GM23248 (cell line): ENCODE data around the gene MAPKAPK5.

Source experiments
- EZH2 ChIP-seq: fragments of 200-600 bp; sonication (generic); IDR thresholded peaks from 2 replicates; pipeline ENCODE4 v1.6.1; 2018; ENCODE audit warnings: antibody characterized with exemption, mild to moderate bottlenecking; ENCODE audit not compliant: insufficient read depth, poor library complexity, severe bottlenecking
- EZH2phosphoT487 ChIP-seq: fragments of 200-600 bp; sonication (generic); IDR thresholded peaks from 2 replicates; pipeline ENCODE4 v1.6.1; 2018; ENCODE audit warnings: antibody characterized with exemption, moderate library complexity, mild to moderate bottlenecking, low read depth; ENCODE audit not compliant: insufficient read depth

DNA sequence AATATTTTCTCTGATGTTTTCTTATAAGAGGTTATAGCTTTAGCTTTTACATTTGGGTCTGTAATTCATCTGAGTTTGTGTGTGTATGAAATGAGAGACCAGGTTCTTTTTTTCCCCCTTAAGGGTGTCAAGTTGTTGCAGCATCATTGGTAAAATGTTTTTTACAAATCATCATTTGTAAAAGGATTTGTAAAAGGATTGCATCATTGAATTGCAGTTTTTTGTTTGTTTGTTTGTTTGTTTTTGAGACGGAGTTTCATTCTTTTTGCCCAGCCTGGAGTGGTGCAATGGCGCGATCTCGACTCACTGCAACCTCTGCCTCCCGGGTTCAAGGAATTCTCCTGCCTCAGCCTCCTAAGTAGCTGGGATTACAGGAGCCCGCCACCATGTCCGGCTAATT is 31.1 kb downstream of the MAPKAPK5 start:
- TF ChIP-seq EZH2phosphoT487: no peak
- TF ChIP-seq EZH2: no peak
